Astrocyte of the cerebellum (primary cell): ENCODE results near the gene KCNK7.
A peak's percentile ranks its signal among the peaks of the same experiment; 100 is the strongest.
"Not testable (repeated sequence)": the region's sequence is repeated elsewhere in the genome, so short reads cannot be mapped to it uniquely, and the experiment has no call there.

ENCODE experiments used
- DNase-seq: peaks from one replicate; pipeline ENCODE4 v3.0.0-alpha.2; 2011; ENCODE audit warnings: low read depth
- H3K4me3 ChIP-seq: 2 replicates; pipeline ENCODE4 v1.5.1; 2011; ENCODE audit warnings: mild to moderate bottlenecking, low read depth, low read length, moderate library complexity
- in situ Hi-C: cut with HindIII; loops from 2 replicates; pipeline ENCODE4 v1.10.0; 2017; ENCODE audit warnings: low sequenced_read_pairs
- TF ChIP-seq, protein P1 (sequence below): IDR thresholded peaks from 2 replicates; pipeline ENCODE4 v1.5.1; 2012; ENCODE audit warnings: low read length, low read depth, moderate library complexity, mild to moderate bottlenecking; ENCODE audit errors: missing control alignments

Gene KCNK7

DNA sequence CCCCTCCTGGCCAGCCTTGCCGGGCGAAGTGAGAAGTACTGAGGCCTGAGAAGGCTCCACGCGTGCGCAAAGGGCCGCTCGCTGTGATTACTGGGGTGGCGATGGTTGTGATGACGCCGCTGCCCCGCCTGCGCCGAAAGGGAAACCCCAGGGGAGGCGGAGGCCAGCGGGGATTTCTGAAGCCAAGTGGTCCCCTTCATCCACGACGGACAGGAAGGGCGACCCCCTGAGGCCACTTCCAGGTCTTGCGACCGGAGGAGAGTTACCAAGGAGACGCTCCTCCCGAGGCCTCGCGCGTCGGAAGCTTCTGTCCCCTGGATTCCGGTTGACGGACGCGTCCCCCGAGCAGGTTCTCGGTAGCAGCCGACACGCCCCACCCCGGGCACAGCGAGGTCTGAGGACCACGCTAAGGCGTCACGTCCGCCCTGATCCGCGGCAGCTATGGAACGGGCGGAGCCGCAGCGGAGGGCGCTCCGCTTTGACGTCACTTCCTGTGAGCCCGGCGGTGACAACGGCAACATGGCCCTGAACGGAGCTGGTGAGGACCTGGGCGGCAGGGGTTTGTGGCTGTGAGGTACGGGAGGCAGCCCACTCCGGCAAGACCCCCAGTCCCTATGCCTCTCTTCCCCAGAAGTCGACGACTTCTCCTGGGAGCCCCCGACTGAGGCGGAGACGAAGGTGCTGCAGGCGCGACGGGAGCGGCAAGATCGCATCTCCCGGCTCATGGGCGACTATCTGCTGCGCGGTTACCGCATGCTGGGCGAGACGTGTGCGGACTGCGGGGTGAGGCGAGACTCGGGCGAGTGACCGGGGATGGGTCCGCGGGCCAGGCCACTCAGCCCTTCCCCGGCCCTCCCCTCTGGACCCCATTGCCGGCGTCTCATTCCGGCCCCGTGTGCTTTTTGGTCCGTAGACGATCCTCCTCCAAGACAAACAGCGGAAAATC lies 25.4 kb downstream of the KCNK7 start, which contains the start of gene ZNRD2:
Gene ZNRD2 (plus strand): TSS at position 505 of the 946 bp plus-strand sequence. CDS start 15 bp downstream, at position 520.
- in situ Hi-C loops: no loop called here
- H3K4me3 ChIP-seq: peak within 1 kb of the TSS; percentile 91
- TF ChIP-seq, protein P1, sequence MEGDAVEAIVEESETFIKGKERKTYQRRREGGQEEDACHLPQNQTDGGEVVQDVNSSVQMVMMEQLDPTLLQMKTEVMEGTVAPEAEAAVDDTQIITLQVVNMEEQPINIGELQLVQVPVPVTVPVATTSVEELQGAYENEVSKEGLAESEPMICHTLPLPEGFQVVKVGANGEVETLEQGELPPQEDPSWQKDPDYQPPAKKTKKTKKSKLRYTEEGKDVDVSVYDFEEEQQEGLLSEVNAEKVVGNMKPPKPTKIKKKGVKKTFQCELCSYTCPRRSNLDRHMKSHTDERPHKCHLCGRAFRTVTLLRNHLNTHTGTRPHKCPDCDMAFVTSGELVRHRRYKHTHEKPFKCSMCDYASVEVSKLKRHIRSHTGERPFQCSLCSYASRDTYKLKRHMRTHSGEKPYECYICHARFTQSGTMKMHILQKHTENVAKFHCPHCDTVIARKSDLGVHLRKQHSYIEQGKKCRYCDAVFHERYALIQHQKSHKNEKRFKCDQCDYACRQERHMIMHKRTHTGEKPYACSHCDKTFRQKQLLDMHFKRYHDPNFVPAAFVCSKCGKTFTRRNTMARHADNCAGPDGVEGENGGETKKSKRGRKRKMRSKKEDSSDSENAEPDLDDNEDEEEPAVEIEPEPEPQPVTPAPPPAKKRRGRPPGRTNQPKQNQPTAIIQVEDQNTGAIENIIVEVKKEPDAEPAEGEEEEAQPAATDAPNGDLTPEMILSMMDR: peak; percentile 24
- peak; percentile 91 for DNase-seq

DNA sequence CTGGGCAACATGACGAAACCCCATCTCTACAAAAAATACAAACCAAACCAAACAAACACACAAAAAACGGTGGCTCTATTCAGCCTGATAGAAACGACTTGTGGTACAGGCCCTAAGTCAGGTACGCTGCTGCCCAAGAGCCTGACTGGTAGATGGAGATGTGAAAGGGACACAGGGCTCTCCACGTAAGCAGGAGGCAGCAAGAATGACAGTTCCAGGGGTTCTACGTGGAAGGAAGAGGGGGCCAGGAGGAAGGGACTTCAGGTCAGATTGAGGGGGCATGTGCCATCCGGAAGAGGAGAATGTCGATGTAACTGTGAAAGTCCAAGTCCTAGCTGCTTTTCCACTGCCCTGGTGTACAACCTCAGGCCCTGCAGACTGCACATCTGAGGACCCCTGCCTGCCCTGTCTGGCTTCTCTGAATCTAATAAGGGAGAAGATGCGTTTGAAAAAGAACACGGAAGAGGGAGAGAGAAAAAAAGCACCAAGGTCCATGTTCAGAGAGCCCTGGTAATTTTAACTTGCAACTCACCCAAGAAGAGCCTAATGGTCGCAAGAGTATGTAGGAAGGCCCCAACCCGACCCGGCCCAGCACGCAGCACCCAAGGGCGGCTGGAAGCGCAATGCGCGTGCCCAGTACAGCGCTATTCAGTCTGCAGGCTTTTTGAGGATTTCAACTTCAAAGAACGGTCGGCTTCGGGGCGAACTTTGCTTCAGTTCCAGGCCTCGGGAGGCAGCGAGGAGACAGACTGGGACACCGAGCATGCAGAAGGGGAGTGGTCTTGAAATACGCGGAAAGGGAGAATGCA lies 26.2 kb downstream of the KCNK7 start:
- in situ Hi-C loops: no loop called here
- H3K4me3 ChIP-seq: peak overlapping the region; percentile 91
- TF ChIP-seq, protein P1: no peak
- DNase-seq: no peak

- H3K4me3 ChIP-seq: no peak overlapping the region
- in situ Hi-C loops: no loop called here
- DNase-seq: no peak
- TF ChIP-seq, protein P1: no peak
Observed at GRCh38 chr11:65565624-65566453, 29.8 kb downstream of the KCNK7 start.

DNA sequence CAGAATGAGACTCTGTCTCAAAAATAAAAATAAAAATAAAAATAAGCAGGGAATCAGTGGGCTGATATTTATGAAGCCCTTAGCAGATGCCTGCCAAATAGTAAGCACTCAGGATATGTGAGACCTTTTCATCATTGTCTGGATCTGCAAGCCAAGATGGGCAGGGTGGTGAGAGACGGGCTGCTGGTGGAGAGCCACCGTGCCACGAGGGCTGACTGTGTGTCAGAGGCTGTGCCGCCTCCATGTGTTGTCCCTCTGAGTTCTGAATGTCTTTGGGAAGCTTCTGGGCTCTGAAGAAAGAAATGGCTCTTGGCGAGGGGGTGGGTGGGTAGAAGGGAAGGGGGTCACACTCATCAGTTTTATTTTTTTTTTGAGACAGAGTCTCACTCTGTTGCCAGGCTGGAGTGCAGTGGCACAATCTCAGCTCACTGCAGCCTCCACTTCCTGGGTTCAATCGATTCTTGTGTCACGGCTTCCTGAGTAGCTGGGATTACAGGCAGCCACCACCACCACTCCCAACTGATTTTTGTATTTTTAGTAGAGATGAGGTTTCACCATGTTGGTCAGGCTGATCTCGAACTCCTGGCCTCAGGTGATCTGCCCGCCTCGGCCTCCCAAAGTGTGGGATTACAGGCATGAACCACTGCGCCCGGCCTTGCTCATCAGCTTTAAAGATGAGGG lies 30.6 kb downstream of the KCNK7 start:
- DNase-seq, in situ Hi-C loops, H3K4me3 ChIP-seq: not testable (repeated sequence)

DNA sequence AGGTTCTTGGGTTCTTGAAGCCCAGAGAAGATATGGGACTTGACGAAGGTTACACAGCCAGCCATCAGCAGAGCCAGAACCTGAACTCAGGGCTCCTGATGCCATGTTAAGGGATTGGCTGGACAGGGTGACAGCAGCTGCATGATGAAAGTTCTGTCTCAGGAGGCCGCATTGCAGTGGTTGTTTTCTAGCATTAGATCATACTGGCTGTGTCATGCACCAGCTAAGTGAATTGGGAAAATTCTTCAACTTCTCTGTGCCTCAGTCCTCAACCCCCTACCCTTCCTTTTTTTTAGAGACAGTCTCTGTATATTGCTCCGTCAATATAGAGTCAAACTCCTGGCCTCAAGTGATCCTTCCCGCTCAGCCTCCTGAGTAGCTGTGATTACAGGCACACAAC lies 32.0 kb downstream of the KCNK7 start:
- no peak overlapping the region for H3K4me3 ChIP-seq
- no peak for DNase-seq
- in situ Hi-C loops: no loop called here
- TF ChIP-seq, protein P1: no peak

DNA sequence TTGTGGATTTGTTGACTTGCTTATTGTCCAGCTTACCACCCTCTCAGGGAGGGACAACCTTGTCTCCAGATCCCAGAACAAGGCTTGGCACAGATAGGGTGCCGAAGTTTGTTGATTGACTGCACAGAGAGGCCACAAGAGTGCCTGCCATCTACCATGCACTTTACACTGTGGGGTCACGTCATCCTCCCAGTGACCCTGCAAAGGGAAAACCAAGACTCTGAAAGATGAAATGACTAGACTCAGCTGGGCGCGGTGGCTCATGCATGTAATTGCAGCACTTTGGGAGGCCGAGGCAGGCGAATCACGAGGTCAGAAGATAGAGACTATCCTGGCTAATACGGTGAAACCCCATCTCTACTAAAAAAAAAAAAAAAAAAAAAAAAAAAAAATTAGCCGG lies 32.8 kb downstream of the KCNK7 start:
- DNase-seq: no peak
- H3K4me3 ChIP-seq: no peak overlapping the region
- in situ Hi-C loops: no loop called here
- TF ChIP-seq, protein P1: no peak
